Measurements from ENCODE around the gene THBD.

The THBD gene

GRCh38 chr20:23049201-23050075 is at the start of gene THBD:
Gene THBD (minus strand): TSS chr20:23049672. CDS start chr20:23049504, 168 bp downstream.
- peak; percentile 71 for DNase-seq (ENCODE audit: low read depth)

GRCh38 chr20:23097636-23098580 is 48.4 kb upstream of the THBD start:
- no peak for DNase-seq (ENCODE audit: low read depth)

- no peak for DNase-seq (ENCODE audit: low read depth)
Observed at GRCh38 chr20:23096986-23097520, 47.6 kb upstream of the THBD start.

GRCh38 chr20:23096097-23096496 is 46.6 kb upstream of the THBD start:
- DNase-seq (ENCODE audit: low read depth), result no peak

GRCh38 chr20:23095499-23095898 is 46.0 kb upstream of the THBD start:
- no peak for DNase-seq (ENCODE audit: low read depth)

- no peak for DNase-seq (ENCODE audit: low read depth)
Observed at GRCh38 chr20:23094927-23095326, 45.5 kb upstream of the THBD start.

GRCh38 chr20:23094213-23094896 is 44.9 kb upstream of the THBD start:
- no peak for DNase-seq (ENCODE audit: low read depth)

- no peak for DNase-seq (ENCODE audit: low read depth)
Observed at GRCh38 chr20:23093613-23094012, 44.1 kb upstream of the THBD start.

GRCh38 chr20:23092861-23093495 is 43.5 kb upstream of the THBD start:
- no peak for DNase-seq (ENCODE audit: low read depth)

GRCh38 chr20:23092384-23092756 is 42.9 kb upstream of the THBD start:
- no peak for DNase-seq (ENCODE audit: low read depth)

GRCh38 chr20:23091721-23092383 is 42.4 kb upstream of the THBD start:
- DNase-seq (ENCODE audit: low read depth), result no peak

GRCh38 chr20:23090878-23091277 is 41.4 kb upstream of the THBD start:
- no peak for DNase-seq (ENCODE audit: low read depth)

GRCh38 chr20:23090147-23090546 is 40.7 kb upstream of the THBD start:
- DNase-seq (ENCODE audit: low read depth), result no peak

- no peak for DNase-seq (ENCODE audit: low read depth)
Observed at GRCh38 chr20:23088866-23089265, 39.4 kb upstream of the THBD start.

GRCh38 chr20:23087587-23088251 is 38.2 kb upstream of the THBD start:
- DNase-seq (ENCODE audit: low read depth), result no peak

GRCh38 chr20:23086931-23087411 is 37.5 kb upstream of the THBD start:
- DNase-seq (ENCODE audit: low read depth), result no peak

GRCh38 chr20:23086056-23086566 is 36.6 kb upstream of the THBD start, which contains the start of gene CD93:
Gene CD93 (minus strand): TSS chr20:23086324. CDS start chr20:23086192, 132 bp downstream.
- DNase-seq (ENCODE audit: low read depth), result no peak

GRCh38 chr20:23085436-23086055 is 36.1 kb upstream of the THBD start:
- no peak for DNase-seq (ENCODE audit: low read depth)

GRCh38 chr20:23084845-23085365 is 35.4 kb upstream of the THBD start:
- no peak for DNase-seq (ENCODE audit: low read depth)

Measured in fibroblast of gingiva (primary cell).